Activated B cell treated with CpG ODN at 0.5 μM for 24 hours (primary cell): ENCODE data around the gene ITGB8. TPM values are rescaled to one million over a fixed set of nuclear protein-coding genes. Genes with fewer than 3 reads are reported as not detected.
"Not testable (repeated sequence)": the region's sequence is repeated elsewhere in the genome, so short reads cannot be mapped to it uniquely, and the experiment has no call there.

Source experiments
- ATAC-seq: fragments of 200-7000 bp; cut with Tn5 transposase; one replicate; pipeline ENCODE4 v1.10.0; 2021; ENCODE audit warnings: low read depth, mild to moderate bottlenecking, moderate library complexity
- CTCF ChIA-PET: fragments of 350-600 bp; sonication (Branson Sonifier 250); formaldehyde crosslinking; loops from one replicate; lab custom pipeline; 2021; ENCODE audit warnings: antibody characterized with exemption; lab: Charles Lee
- POLR2A ChIA-PET: fragments of 350-600 bp; sonication (Branson Sonifier 250); formaldehyde crosslinking; loops from one replicate; lab custom pipeline; 2021; ENCODE audit warnings: antibody characterized with exemption; lab: Charles Lee
- DNase-seq: peaks from one replicate; pipeline ENCODE4 v3.0.0; 2022
- H3K27ac Mint-ChIP-seq: one replicate; pipeline ENCODE4 v1.8.0; 2020; ENCODE audit warnings: mixed read lengths
- H3K27me3 Mint-ChIP-seq: one replicate; pipeline ENCODE4 v1.8.0; 2021; ENCODE audit warnings: mixed read lengths
- H3K36me3 Mint-ChIP-seq: one replicate; pipeline ENCODE4 v1.8.0; 2021; ENCODE audit warnings: low read depth, mixed read lengths
- H3K4me1 Mint-ChIP-seq: one replicate; pipeline ENCODE4 v1.8.0; 2021; ENCODE audit warnings: mixed read lengths
- H3K4me3 Mint-ChIP-seq: one replicate; pipeline ENCODE4 v1.8.0; 2020; ENCODE audit warnings: mild to moderate bottlenecking, mixed read lengths
- H3K9me3 Mint-ChIP-seq: one replicate; pipeline ENCODE4 v1.8.0; 2020; ENCODE audit warnings: mixed read lengths
- CTCF ChIP-seq: fragments of 200-600 bp; IDR thresholded peaks from one replicate; pipeline ENCODE4 v1.8.0; 2022; ENCODE audit warnings: antibody characterized with exemption, mild to moderate bottlenecking
- intact Hi-C: fragments of 100-400 bp; cut with micrococcal nuclease; formaldehyde crosslinking; loops from one replicate; pipeline ENCODE4 v1.15.1; 2024
- total RNA-seq: library from RNA; stranded (reverse); gene quantifications from 2 replicates; pipeline ENCODE4 v1.2.3, GENCODE V29; 2022

Gene ITGB8
- total RNA-seq, 1 donor from 2014 or later, result 0.75 TPM

GRCh38 chr7:20376796-20377195, 46.1 kb downstream of the ITGB8 start:
- intact Hi-C loops, result no loop called here
- POLR2A ChIA-PET, result no interaction called here
- no peak for TF ChIP-seq CTCF
- H3K4me1 Mint-ChIP-seq, result no peaks in the 10 kb centered on the region
- H3K4me3 Mint-ChIP-seq, result no peak overlapping the region
- DNase-seq (no peak), ATAC-seq (no peak)
- H3K27me3 Mint-ChIP-seq, result no peaks in the 10 kb centered on the region
- CTCF ChIA-PET, result no interaction called here
- no peaks in the 10 kb centered on the region for H3K36me3 Mint-ChIP-seq
- H3K27ac Mint-ChIP-seq, result no peak overlapping the region
- no peaks in the 10 kb centered on the region for H3K9me3 Mint-ChIP-seq

- ATAC-seq, result no peak
- DNase-seq, result no peak
- no peak for TF ChIP-seq CTCF
- POLR2A ChIA-PET, result no interaction called here
- H3K4me1 Mint-ChIP-seq, result no peaks in the 10 kb centered on the region
- no peak overlapping the region for H3K27ac Mint-ChIP-seq
- no peaks in the 10 kb centered on the region for H3K27me3 Mint-ChIP-seq
- intact Hi-C loops, result no loop called here
- no peaks in the 10 kb centered on the region for H3K9me3 Mint-ChIP-seq
- no peak overlapping the region for H3K4me3 Mint-ChIP-seq
- no peaks in the 10 kb centered on the region for H3K36me3 Mint-ChIP-seq
- CTCF ChIA-PET, result no interaction called here
Measured at GRCh38 chr7:20381406-20382034, 50.8 kb downstream of the ITGB8 start.

- Mint-ChIP-seq H3K4me3 (no peak overlapping the region), H3K27me3 (no peaks in the 10 kb centered on the region), H3K4me1 (no peaks in the 10 kb centered on the region), H3K9me3 (no peaks in the 10 kb centered on the region), H3K36me3 (no peaks in the 10 kb centered on the region), H3K27ac (no peak overlapping the region)
- POLR2A ChIA-PET, result no interaction called here
- CTCF ChIA-PET, result no interaction called here
- DNase-seq, result no peak
- no peak for ATAC-seq
- intact Hi-C loops, result no loop called here
- TF ChIP-seq CTCF, result no peak
Measured at GRCh38 chr7:20383351-20383750, 52.7 kb downstream of the ITGB8 start.

GRCh38 chr7:20385126-20385525, 54.4 kb downstream of the ITGB8 start:
- Mint-ChIP-seq H3K27ac (no peak overlapping the region), H3K27me3 (no peaks in the 10 kb centered on the region), H3K4me1 (no peaks in the 10 kb centered on the region), H3K9me3 (no peaks in the 10 kb centered on the region), H3K4me3 (no peak overlapping the region), H3K36me3 (no peaks in the 10 kb centered on the region)
- intact Hi-C loops, result no loop called here
- POLR2A ChIA-PET, result no interaction called here
- CTCF ChIA-PET, result no interaction called here
- ATAC-seq, result no peak
- no peak for TF ChIP-seq CTCF
- DNase-seq, result no peak

GRCh38 chr7:20388084-20388483, 57.4 kb downstream of the ITGB8 start:
- DNase-seq, result no peak
- no peak for ATAC-seq
- no peaks in the 10 kb centered on the region for H3K27me3 Mint-ChIP-seq
- H3K36me3 Mint-ChIP-seq, result no peaks in the 10 kb centered on the region
- ChIA-PET CTCF (no interaction called here), POLR2A (no interaction called here)
- no peak overlapping the region for H3K27ac Mint-ChIP-seq
- no peaks in the 10 kb centered on the region for H3K9me3 Mint-ChIP-seq
- H3K4me1 Mint-ChIP-seq, result no peaks in the 10 kb centered on the region
- H3K4me3 Mint-ChIP-seq, result no peak overlapping the region
- intact Hi-C loops, result no loop called here
- no peak for TF ChIP-seq CTCF

GRCh38 chr7:20389192-20389591, 58.5 kb downstream of the ITGB8 start:
- POLR2A ChIA-PET, ATAC-seq, H3K27ac Mint-ChIP-seq, H3K4me1 Mint-ChIP-seq, H3K36me3 Mint-ChIP-seq, H3K4me3 Mint-ChIP-seq, H3K9me3 Mint-ChIP-seq, DNase-seq, intact Hi-C loops, H3K27me3 Mint-ChIP-seq: not testable (repeated sequence)
- CTCF ChIA-PET, result interaction anchor here (1.4 kb wide), 1 partner anchor 16 kb away, joined by 3 read pairs; no protein-coding TSS in a partner anchor
